Measurements from ENCODE around the gene MTX1.
A peak's percentile ranks its signal among the peaks of the same experiment; 100 is the strongest.

The MTX1 gene

DNA sequence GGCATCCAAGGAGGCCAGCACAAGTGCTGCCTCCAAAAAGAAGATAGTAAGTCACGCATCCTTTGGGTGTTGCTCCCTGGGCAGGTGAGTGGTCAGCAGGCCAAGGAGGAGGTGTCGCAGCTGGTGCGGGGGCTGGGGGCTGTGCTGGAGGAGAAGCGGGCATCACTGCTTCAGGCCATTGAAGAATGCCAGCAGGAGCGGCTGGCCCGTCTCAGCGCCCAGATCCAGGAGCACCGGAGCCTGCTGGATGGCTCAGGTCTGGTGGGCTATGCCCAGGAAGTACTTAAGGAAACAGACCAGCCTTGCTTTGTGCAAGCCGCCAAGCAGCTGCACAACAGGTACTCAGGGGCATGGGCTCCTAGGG lies 30.6 kb upstream of the MTX1 start:
- Mint-ChIP-seq H3K36me3 (ENCODE audit: insufficient read depth) (peaks cover 25% of the 10 kb centered on the region), H3K9me3 (no peaks in the 10 kb centered on the region), H3K27ac (peak overlapping the region in 1 of 2 donors; percentile 51), H3K4me1 (ENCODE audit: low read depth in 2 of 2) (peaks cover 27 to 30% of the 10 kb centered on the region in 2 donors), H3K27me3 (no peaks in the 10 kb centered on the region), H3K4me3 (no peak overlapping the region)
- DNase-seq (no peak), ATAC-seq (replicated peaks) (no peak)

DNA sequence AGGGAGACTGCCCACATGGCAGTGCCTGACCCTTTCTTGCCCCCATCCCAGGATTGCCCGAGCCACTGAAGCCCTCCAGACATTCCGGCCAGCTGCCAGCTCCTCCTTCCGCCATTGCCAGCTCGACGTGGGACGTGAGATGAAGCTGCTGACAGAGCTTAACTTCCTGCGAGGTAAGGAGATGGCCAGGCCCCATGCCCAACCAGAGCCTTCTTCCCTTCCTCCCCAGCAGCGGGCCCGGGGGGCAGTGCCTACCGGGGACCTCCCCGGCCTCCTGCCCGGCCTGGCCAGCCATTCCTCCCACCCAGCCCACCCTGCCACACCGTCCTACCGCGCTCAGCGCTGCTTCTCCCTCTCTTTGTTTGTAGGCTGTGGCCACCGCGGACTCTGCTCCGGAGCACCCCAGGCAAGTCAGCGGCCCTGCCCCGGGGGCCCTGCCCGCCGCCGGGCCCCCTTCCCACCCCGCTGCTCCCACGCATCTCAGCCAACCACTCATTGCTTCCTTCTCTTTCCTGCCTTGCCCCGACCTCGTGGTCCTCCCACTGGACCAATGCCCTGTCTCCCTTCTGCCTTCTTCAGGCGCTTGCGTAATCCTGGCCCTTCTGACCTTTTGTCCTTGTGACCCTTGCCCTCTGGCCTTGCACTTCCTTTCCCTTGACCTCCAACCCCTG lies 29.9 kb upstream of the MTX1 start:
- H3K4me1 Mint-ChIP-seq (ENCODE audit: low read depth in 2 of 2) = peaks cover 21 to 23% of the 10 kb centered on the region in 2 donors
- no peak for ATAC-seq (replicated peaks)
- H3K36me3 Mint-ChIP-seq (ENCODE audit: insufficient read depth) = peaks cover 21% of the 10 kb centered on the region
- no peaks in the 10 kb centered on the region for H3K27me3 Mint-ChIP-seq
- H3K4me3 Mint-ChIP-seq = no peak overlapping the region
- DNase-seq = no peak
- H3K27ac Mint-ChIP-seq = no peak overlapping the region
- no peaks in the 10 kb centered on the region for H3K9me3 Mint-ChIP-seq

DNA sequence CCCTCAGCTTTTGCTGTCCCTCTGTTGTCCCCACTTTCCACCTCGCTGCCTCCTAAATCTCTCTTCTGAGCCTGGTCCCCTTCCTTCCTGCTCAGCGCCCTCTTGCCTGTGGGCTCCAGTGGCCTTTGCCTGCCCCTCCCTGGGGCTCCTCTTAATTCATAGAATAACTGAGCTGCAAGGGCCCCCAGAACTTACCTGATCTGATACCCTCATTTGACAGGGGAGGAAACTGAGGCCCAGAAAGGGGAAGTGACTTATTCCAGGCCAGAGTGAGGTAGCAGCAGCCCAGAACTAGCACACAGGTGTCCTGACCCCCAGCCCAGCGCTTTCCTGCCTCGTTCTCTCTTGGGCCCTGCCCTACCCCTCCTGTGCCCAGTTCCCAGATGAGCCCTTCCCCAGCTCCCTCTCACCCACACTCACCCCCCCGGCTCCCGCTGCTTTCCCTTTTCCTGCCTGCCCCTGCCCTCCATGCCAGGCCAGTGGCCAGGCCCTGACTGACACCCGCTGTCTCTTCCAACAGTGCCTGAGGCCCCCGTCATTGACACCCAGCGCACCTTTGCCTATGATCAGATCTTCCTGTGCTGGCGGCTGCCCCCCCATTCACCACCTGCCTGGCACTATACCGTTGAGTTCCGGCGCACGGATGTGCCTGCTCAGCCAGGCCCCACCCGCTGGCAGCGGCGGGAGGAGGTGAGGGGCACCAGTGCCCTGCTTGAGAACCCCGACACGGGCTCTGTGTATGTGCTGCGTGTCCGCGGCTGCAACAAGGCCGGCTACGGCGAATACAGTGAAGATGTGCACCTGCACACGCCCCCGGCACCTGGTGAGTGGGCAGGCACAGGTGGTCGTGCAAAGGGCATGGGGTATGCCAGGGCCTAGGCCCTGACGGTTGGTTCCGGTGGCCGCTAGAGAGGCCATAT lies 29.1 kb upstream of the MTX1 start:
- no peak overlapping the region for H3K4me3 Mint-ChIP-seq
- no peaks in the 10 kb centered on the region for H3K27me3 Mint-ChIP-seq
- H3K4me1 Mint-ChIP-seq (ENCODE audit: low read depth in 2 of 2) = peaks cover 15 to 17% of the 10 kb centered on the region in 2 donors
- no peak for DNase-seq
- H3K9me3 Mint-ChIP-seq = no peaks in the 10 kb centered on the region
- ATAC-seq (replicated peaks) = no peak
- peaks cover 21% of the 10 kb centered on the region for H3K36me3 Mint-ChIP-seq (ENCODE audit: insufficient read depth)
- peak overlapping the region in 1 of 2 donors; percentile 53 for H3K27ac Mint-ChIP-seq

DNA sequence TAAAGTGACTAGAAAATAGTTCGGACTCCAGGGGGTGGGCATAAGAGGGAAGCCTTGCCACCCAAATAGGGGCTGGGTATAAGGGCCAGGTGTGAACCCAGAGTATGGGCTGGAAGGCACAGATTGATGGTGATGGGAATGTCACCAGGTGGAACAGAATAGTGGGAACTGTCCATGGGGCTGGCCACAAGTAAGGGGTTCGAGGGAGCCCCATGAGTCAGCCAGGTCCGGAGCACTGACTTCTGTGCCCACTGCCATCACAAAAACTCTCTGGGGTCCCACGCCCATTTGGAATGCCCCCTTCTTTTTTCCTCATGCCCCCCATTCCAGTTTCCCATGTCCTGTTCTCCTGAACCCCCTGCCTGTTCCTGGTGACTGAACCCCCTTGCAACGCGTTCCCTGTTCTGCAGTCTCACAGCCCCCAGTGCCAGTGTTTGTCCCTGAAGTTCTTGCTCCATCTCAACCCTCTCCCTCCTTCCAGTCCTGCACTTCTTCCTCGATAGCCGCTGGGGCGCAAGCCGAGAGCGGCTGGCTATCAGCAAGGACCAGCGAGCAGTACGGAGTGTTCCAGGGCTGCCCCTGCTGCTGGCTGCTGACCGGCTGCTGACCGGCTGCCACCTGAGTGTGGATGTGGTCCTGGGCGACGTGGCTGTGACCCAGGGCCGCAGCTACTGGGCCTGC lies 27.0 kb upstream of the MTX1 start:
- Mint-ChIP-seq H3K27me3 (no peaks in the 10 kb centered on the region), H3K4me1 (ENCODE audit: low read depth in 2 of 2) (peaks cover 5 to 8% of the 10 kb centered on the region in 2 donors), H3K4me3 (no peak overlapping the region), H3K36me3 (ENCODE audit: insufficient read depth) (peaks cover 21% of the 10 kb centered on the region), H3K9me3 (no peaks in the 10 kb centered on the region), H3K27ac (no peak overlapping the region)
- DNase-seq (no peak), ATAC-seq (replicated peaks) (no peak)

DNA sequence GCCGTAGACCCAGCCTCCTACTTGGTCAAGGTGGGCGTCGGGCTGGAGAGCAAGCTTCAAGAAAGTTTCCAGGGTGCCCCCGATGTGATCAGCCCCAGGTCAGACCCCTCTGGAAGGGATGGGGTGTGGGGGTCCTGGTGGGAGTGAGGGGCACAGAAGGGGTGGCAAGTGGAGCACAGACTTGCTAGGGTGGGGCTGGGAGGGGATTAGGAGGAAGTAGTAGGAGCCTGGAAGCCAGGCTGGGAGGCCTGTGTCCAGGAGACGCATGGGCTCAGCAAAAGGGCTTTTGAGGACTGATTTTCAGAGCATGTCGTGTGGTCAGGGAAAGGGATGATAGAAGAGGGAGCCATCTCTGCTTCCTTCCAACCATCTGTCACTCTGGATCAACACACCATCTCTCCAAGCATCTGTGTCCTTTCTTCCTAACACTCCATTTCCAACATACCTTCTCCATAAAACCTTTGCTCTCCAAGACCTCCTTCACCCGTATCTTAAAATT lies 26.4 kb upstream of the MTX1 start:
- Mint-ChIP-seq H3K9me3 (no peaks in the 10 kb centered on the region), H3K27me3 (no peaks in the 10 kb centered on the region), H3K27ac (no peak overlapping the region), H3K36me3 (ENCODE audit: insufficient read depth) (peaks cover 17% of the 10 kb centered on the region), H3K4me1 (ENCODE audit: low read depth in 2 of 2) (peaks cover 0 to 3% of the 10 kb centered on the region in 2 donors), H3K4me3 (no peak overlapping the region)
- DNase-seq (no peak), ATAC-seq (replicated peaks) (no peak)

DNA sequence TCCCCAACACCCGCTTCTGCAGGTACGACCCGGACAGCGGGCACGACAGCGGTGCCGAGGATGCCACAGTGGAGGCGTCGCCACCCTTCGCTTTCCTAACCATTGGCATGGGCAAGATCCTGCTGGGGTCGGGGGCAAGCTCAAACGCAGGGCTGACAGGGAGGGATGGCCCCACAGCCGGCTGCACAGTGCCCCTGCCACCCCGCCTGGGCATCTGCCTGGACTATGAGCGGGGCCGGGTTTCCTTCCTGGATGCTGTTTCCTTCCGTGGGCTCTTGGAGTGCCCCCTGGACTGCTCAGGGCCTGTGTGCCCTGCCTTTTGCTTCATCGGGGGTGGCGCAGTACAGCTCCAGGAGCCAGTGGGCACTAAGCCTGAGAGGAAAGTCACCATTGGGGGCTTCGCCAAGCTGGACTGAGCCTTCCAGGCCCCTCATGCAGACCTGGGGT lies 24.7 kb upstream of the MTX1 start:
- H3K4me3 Mint-ChIP-seq = no peak overlapping the region
- no peak for DNase-seq
- ATAC-seq (replicated peaks) = no peak
- no peaks in the 10 kb centered on the region for H3K27me3 Mint-ChIP-seq
- H3K4me1 Mint-ChIP-seq (ENCODE audit: low read depth in 2 of 2) = peaks cover 2 to 4% of the 10 kb centered on the region in 2 donors
- no peaks in the 10 kb centered on the region for H3K9me3 Mint-ChIP-seq
- H3K36me3 Mint-ChIP-seq (ENCODE audit: insufficient read depth) = peaks cover 22% of the 10 kb centered on the region
- no peak overlapping the region for H3K27ac Mint-ChIP-seq

DNA sequence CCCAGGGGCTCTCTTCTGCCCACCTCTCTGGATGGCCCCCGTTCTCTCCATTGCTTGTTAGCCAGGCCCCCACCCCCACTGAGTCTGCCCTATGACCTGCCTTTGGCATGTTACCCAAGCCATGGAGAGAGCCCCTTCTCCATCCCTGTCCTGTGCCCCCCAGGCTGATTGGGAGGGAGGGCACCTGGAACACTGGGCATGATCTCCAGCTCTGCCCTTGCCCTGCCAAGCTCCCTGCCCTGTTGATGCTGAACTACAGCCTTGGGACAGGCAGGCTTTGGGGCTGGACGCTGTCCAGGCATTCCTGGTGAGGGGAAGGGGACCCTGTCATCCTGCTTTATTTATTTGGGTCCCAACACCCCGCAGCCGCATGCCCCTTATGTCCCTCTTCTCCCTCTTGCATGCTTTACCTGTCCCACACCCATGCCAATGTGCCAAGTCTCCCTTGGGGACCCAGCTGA lies 24.1 kb upstream of the MTX1 start:
- H3K36me3 Mint-ChIP-seq (ENCODE audit: insufficient read depth) = peaks cover 22% of the 10 kb centered on the region
- H3K9me3 Mint-ChIP-seq = no peaks in the 10 kb centered on the region
- no peak overlapping the region for H3K27ac Mint-ChIP-seq
- no peak for ATAC-seq (replicated peaks)
- H3K4me3 Mint-ChIP-seq = no peak overlapping the region
- no peaks in the 10 kb centered on the region for H3K27me3 Mint-ChIP-seq
- DNase-seq = no peak
- H3K4me1 Mint-ChIP-seq (ENCODE audit: low read depth in 2 of 2) = peaks cover 2 to 4% of the 10 kb centered on the region in 2 donors

DNA sequence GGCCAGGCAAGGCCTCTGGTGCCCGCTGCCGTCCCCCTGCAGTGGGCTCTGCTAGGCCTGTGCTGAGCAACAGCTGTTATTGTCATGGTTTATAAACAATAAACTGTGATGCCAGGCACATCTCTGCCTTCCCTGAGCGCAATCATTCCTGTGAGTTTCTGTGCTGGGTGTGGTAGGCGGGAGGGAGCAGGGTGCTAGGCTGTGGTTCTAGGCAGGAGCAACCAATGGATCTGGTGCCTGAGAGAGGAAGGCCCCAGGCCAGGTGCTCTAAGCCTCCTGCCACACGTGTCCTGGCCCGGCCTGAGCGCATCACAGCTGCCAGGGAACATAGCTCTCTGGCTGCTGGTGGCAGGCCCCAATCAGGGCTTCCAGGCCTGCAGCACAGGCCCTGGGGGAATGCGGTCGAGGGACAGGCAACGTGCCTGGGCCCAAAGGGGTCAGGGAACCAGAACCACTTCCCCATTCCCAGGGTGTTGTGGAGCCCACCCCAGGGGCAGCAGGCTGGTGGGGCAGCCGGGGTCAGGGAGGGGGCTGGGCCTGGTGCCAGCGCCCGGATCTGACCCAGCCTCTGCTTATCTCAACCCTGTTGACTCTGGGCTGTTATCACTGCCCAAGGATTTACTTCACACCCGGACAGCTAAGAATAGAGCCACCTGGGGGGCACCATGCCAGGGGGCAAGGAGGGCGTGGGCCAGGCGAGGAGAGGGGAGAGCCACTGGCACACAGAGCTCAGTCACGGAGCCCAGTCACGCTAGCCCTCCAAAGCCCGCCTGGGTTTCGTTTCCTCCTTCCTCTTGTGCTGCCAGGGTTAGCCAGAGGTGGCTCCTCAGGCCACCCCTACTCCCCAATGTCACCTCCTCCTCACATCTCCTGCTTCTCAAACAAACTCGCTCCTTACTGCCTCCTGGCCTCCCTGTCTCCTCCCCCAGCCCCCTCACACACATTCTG lies 23.4 kb upstream of the MTX1 start:
- Mint-ChIP-seq H3K4me1 (ENCODE audit: low read depth in 2 of 2) (peaks cover 2 to 4% of the 10 kb centered on the region in 2 donors), H3K36me3 (ENCODE audit: insufficient read depth) (peaks cover 18% of the 10 kb centered on the region), H3K27ac (no peak overlapping the region), H3K4me3 (no peak overlapping the region), H3K9me3 (no peaks in the 10 kb centered on the region), H3K27me3 (no peaks in the 10 kb centered on the region)
- peak; percentile 43 for ATAC-seq (replicated peaks)
- DNase-seq = no peak

DNA sequence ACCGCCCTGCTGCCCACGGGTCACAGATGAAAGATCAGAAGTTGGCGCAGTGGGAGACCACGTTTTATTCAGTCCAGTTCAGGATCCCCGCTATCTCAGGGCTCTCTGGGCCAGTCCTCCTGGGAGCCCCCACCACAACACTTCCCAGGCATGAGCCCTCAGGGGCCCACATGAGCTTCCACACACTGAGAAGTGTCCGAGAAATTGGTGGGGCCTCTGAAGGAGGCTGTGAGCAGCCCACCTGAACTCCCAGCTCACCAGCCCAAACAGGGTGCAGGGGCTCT lies 22.8 kb upstream of the MTX1 start:
- H3K9me3 Mint-ChIP-seq = no peaks in the 10 kb centered on the region
- H3K36me3 Mint-ChIP-seq (ENCODE audit: insufficient read depth) = peaks cover 18% of the 10 kb centered on the region
- ATAC-seq (replicated peaks) (no peak), DNase-seq (no peak)
- no peaks in the 10 kb centered on the region for H3K27me3 Mint-ChIP-seq
- H3K4me1 Mint-ChIP-seq (ENCODE audit: low read depth in 2 of 2) = peaks cover 2 to 4% of the 10 kb centered on the region in 2 donors
- no peak overlapping the region for H3K27ac Mint-ChIP-seq
- H3K4me3 Mint-ChIP-seq = no peak overlapping the region

DNA sequence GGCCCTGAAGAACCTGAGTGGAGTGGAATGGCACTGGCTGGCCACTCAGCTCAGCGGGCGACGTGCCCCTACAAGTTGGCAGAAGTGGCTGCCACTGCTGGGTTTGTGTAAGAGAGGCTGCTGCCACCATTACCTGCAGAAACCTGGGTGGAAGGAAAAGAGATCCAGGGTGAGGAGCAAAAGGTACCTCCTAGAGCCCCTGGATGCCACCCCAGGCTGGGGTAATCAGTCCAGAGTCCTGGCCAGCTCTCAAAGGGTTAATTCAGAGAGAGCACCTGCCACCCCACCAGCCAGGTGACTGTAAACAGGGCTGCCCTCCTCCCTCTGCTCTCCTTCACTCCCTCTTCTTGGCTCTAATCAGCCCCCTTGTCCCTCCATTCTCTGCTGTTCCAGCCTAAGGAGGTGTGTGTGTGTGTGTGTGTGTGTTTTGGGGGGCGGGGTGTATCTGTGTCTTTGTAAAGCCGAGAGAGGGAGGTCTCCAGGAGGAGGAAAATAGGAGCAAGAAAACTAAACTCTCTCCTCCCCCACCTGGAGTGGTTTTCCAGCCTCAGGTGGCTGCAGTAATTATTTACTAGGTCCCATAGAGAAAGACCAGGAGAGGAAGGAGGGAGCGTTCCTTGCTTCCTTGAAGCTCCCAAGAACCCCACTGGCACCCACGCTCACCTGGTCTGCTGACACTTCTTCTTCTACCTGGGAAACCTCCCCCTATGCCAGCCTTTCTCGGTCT lies 22.3 kb upstream of the MTX1 start:
- ATAC-seq (replicated peaks) (no peak), DNase-seq (no peak)
- H3K27me3 Mint-ChIP-seq = no peaks in the 10 kb centered on the region
- no peak overlapping the region for H3K4me3 Mint-ChIP-seq
- no peaks in the 10 kb centered on the region for H3K9me3 Mint-ChIP-seq
- H3K36me3 Mint-ChIP-seq (ENCODE audit: insufficient read depth) = peaks cover 18% of the 10 kb centered on the region
- H3K4me1 Mint-ChIP-seq (ENCODE audit: low read depth in 2 of 2) = peaks cover 2 to 4% of the 10 kb centered on the region in 2 donors
- no peak overlapping the region for H3K27ac Mint-ChIP-seq

DNA sequence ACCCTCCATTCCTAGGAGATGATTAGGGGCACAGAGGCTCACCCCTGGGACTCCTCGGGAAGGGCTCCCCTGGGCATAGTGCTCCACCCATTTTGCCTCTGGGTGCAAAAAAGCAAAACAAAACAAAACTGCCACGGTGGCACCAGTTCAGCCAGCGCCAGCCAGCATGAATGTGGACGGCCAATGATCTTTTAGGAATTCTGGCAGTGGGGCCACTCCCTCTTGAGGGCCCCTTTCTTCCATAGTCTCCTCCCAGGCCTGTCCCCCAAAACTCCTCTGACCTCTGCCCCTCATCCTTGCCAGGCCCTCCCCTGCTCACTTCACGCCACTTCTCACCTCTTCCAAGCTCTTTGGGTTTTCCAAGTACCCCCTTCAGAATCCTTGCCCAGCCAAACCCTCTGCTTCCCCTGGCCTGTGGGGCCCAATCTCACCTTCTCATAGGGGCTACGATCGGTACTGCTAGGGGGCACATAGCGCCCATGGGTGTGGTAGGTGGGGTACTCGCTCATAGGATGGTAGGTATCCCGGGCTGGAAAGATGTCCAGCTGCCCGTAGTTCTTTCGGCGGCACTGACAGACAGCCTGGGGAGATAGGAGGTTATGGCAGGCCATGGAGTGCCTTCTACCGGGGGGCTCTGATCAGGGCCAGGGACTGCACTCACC lies 21.6 kb upstream of the MTX1 start:
- no peak for ATAC-seq (replicated peaks)
- no peak overlapping the region for H3K27ac Mint-ChIP-seq

DNA sequence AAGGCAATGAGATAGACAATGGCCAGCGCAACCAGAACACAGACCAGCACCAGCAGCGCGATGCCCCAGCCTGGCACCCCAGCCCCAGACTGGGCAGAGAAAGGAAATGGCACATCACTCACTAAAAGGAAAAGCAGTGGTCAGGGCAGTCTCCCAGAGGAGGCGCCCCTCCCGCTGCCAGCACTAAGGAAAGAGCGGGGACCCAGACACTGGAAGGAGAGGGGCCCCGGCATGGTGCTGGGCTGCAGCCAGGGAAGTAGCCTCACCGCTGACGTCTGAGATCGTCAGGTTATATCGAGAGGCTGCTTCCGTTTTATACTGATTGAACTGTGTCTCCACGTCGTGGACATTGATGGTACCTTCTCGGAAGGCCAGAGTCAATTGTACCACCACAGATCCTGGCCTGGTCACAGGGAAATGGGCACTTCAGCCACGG lies 21.0 kb upstream of the MTX1 start:
- H3K4me3 Mint-ChIP-seq = no peak overlapping the region

More for the DNA sequence above, 21.6 kb upstream of the MTX1 start:
- Mint-ChIP-seq H3K9me3 (no peaks in the 10 kb centered on the region), H3K4me1 (ENCODE audit: low read depth in 2 of 2) (peaks cover 2 to 4% of the 10 kb centered on the region in 2 donors), H3K36me3 (ENCODE audit: insufficient read depth) (peaks cover 18% of the 10 kb centered on the region), H3K4me3 (no peak overlapping the region), H3K27me3 (no peaks in the 10 kb centered on the region)
- DNase-seq = no peak

More for the DNA sequence above, 21.0 kb upstream of the MTX1 start:
- DNase-seq (no peak), ATAC-seq (replicated peaks) (no peak)
- peaks cover 6 to 7% of the 10 kb centered on the region in 2 donors for H3K4me1 Mint-ChIP-seq (ENCODE audit: low read depth in 2 of 2)
- no peaks in the 10 kb centered on the region for H3K27me3 Mint-ChIP-seq
- peaks cover 18% of the 10 kb centered on the region for H3K36me3 Mint-ChIP-seq (ENCODE audit: insufficient read depth)
- H3K27ac Mint-ChIP-seq = no peak overlapping the region
- H3K9me3 Mint-ChIP-seq = no peaks in the 10 kb centered on the region

Data from effector memory CD8-positive, alpha-beta T cell (primary cell).